ENCODE results near the gene ARHGAP45. TPM values are rescaled to one million over a fixed set of nuclear protein-coding genes. Genes with fewer than 3 reads are reported as not detected.

ARHGAP45 gene
- total RNA-seq, 2 experiments from 2014 or later: 433 to 445 TPM

GRCh38 chr19:1068009-1069001, 1.3 kb downstream of the ARHGAP45 start:
- Mint-ChIP-seq H3K4me1 (ENCODE audit: low read depth) (peaks cover 65% of the 10 kb centered on the region), H3K27ac (peak overlapping the region; percentile 96), H3K4me3 (peak overlapping the region; percentile 91), H3K9me3 (ENCODE audit: insufficient read depth) (no peaks in the 10 kb centered on the region), H3K27me3 (ENCODE audit: low read depth) (no peaks in the 10 kb centered on the region), H3K36me3 (ENCODE audit: low read depth) (peaks cover 43% of the 10 kb centered on the region)
- CTCF ChIA-PET: interaction anchor here (1.5 to 4.8 kb wide), 8 partner anchors 8 to 198 kb away, joined by 6 to 33 read pairs (median 10); partner anchors contain the start of gene ABCA7
- DNase-seq (peak; percentile 88), ATAC-seq (peak; percentile 4)
- POLR2A ChIA-PET: interaction anchor here (0.5 to 5.5 kb wide), 17 partner anchors 11 to 1436 kb away, joined by 3 to 113 read pairs (median 7); partner anchors contain the start of genes ABCA7, CIRBP, CNN2 and GPX4

DNA sequence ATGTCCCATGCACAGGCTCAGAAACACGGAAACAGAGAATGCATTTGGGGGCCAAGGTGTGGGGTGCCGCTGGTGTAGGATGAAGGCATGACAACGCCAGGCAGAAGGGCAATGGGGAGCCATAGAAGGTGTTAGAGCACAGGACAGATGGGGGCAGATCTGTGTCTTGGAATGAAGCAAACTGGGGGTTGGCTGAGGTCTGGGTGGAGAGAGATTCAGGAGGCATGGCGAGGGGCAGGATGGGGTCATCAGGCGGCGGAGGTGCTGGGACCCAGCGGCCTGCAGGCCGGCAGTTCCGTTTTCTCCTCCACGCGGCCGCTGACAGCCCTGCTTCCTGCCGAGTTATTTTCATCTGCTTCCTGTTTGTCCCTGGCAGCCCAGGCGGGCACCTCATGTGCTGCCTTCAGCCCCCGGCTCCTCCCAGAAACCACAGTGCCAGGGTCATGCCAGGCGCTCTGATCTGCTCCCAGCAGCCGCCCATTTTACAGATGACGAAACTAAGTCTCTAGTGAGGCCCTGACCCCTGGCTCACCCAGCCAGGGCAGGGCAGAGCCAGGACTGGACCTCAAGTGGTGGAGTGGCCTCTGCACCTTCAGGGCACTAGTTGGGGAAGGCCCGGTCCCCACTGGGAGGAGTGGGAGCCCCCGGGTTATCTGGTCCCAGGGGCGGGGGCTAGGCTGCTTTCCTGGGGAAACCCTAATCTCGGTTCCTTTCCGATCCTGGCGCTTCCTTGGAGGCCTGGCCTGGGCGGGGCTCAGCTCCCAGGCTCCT, 2.2 kb downstream of the ARHGAP45 start:
- no peaks in the 10 kb centered on the region for H3K27me3 Mint-ChIP-seq (ENCODE audit: low read depth)
- ChIA-PET CTCF (no interaction called here), POLR2A (interaction anchor here (1.0 to 5.5 kb wide), 6 partner anchors 10 to 200 kb away, joined by 3 to 113 read pairs (median 9); partner anchors contain the start of genes ABCA7, CIRBP and CNN2)
- no peaks in the 10 kb centered on the region for H3K9me3 Mint-ChIP-seq (ENCODE audit: insufficient read depth)
- peak; percentile 82 for DNase-seq
- peaks cover 46% of the 10 kb centered on the region for H3K36me3 Mint-ChIP-seq (ENCODE audit: low read depth)
- peak; percentile 14 for ATAC-seq
- H3K4me1 Mint-ChIP-seq (ENCODE audit: low read depth): peaks cover 66% of the 10 kb centered on the region
- peak overlapping the region; percentile 96 for H3K27ac Mint-ChIP-seq
- H3K4me3 Mint-ChIP-seq: peak overlapping the region; percentile 91

DNA sequence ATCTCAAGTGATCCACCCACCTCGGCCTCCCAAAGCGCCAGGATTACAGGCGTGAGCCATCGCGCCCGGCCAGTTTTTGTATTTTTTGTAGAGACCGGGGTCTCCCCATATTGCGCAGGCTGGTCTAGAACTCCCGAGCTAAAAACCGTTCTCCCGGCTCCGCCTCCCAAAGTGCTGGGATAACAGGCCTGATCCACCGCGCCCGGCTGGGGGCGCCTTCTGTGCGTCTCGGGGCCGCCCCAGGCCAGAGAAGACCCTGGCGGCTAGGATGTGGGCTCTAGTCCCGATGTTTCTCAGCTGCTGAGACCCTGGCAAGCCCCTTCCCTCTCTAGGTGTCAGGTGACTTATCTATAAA, 3.6 kb downstream of the ARHGAP45 start:
- Mint-ChIP-seq H3K27ac (peak overlapping the region; percentile 7), H3K27me3 (ENCODE audit: low read depth) (no peaks in the 10 kb centered on the region), H3K4me3 (peak overlapping the region; percentile 91), H3K4me1 (ENCODE audit: low read depth) (peaks cover 57% of the 10 kb centered on the region), H3K9me3 (ENCODE audit: insufficient read depth) (no peaks in the 10 kb centered on the region), H3K36me3 (ENCODE audit: low read depth) (peaks cover 49% of the 10 kb centered on the region)
- POLR2A ChIA-PET: interaction anchor here (0.6 to 1.5 kb wide), 5 partner anchors 9 to 199 kb away, joined by 3 to 5 read pairs (median 3); partner anchors contain the start of gene CIRBP
- DNase-seq (no peak), ATAC-seq (no peak)
- CTCF ChIA-PET: no interaction called here

- POLR2A ChIA-PET: interaction anchor here (1.2 to 1.5 kb wide), 4 partner anchors 14 to 17 kb away, joined by 3 to 5 read pairs (median 4); no protein-coding TSS in a partner anchor
- Mint-ChIP-seq H3K36me3 (ENCODE audit: low read depth) (peaks cover 55% of the 10 kb centered on the region), H3K9me3 (ENCODE audit: insufficient read depth) (no peaks in the 10 kb centered on the region), H3K27me3 (ENCODE audit: low read depth) (no peaks in the 10 kb centered on the region), H3K4me1 (ENCODE audit: low read depth) (peaks cover 57% of the 10 kb centered on the region), H3K4me3 (peak overlapping the region; percentile 59), H3K27ac (peak overlapping the region; percentile 83)
- DNase-seq (no peak), ATAC-seq (no peak)
- CTCF ChIA-PET: no interaction called here
Measured at GRCh38 chr19:1070931-1071791, 4.2 kb downstream of the ARHGAP45 start.

DNA sequence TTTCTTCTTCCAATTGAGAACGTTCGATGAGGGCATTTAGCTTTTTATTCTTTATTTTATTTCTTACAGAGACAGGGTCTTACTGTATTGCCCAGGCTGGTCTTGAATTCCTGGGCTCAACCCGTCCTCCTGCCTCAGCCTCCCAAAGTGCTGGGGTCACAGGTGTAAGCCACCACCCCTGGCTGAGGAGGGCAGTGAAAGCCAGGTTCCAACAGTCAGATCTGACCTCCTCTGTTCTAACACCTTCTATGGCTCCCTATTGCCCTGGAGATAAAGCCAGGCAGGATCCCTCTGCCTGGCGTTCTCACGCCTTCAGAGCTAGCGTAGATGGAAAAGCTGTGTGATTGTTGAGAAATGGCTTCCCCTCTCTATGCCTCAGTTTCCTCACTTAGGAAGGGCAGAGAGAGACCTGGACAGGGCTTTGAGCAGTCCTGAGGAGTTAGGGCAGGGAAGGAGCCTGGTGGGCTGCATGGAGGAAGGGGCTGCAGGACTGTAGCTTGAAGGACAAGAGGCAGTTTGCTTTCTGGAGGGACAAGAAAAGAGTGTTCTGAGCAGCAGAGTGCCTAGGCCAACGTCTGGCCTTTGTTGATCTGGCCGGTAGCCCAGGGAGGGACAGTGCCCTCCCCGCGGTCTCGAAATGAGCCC, 5.5 kb downstream of the ARHGAP45 start:
- ATAC-seq (no peak), DNase-seq (no peak)
- H3K4me1 Mint-ChIP-seq (ENCODE audit: low read depth): peaks cover 59% of the 10 kb centered on the region
- H3K27me3 Mint-ChIP-seq (ENCODE audit: low read depth): no peaks in the 10 kb centered on the region
- H3K9me3 Mint-ChIP-seq (ENCODE audit: insufficient read depth): no peaks in the 10 kb centered on the region
- H3K36me3 Mint-ChIP-seq (ENCODE audit: low read depth): peaks cover 65% of the 10 kb centered on the region
- ChIA-PET POLR2A (interaction anchor here (0.7 to 1.3 kb wide), 8 partner anchors 9 to 197 kb away, joined by 3 to 5 read pairs (median 4); partner anchors contain the start of genes CIRBP and RNU6-2), CTCF (no interaction called here)
- peak overlapping the region; percentile 28 for H3K4me3 Mint-ChIP-seq
- peak overlapping the region; percentile 72 for H3K27ac Mint-ChIP-seq

DNA sequence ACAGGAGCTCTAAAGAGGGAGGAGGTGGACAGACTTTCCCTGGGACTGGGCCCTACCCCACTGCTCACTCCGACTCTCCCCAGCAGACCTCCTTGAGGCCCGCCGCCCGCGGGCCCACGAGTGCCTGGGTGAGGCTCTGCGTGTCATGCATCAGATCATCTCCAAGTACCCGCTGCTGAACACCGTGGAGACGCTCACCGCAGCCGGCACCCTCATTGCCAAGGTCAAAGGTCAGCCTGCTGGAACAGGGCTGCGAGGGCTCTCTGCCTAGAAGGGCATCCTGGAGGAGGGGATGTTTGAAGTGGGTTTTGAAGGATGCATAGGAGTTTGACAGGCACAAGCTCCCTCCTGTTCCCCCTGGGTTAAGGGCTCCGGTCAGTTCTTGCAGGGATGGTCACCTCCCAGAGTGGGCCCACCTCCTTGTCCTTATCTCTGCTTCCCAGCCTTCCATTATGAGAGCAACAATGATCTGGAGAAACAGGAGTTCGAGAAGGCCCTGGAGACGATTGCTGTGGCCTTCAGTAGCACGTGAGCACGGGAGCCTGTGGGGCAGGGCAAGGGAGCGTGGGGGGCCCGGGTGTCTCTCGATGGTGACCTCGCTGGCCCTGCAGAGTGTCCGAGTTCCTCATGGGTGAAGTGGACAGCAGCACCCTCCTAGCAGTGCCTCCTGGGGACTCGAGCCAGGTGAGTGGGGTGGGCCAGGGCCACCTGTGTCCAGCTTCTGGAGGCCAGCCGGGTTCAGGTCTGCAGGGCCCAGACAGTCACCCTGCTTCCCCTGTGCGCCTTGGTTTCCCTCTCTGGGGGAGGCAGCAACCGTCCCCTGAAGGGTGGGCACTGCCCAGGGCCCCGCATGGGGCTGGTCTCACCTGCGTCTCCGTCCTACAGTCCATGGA, 6.3 kb downstream of the ARHGAP45 start:
- POLR2A ChIA-PET: interaction anchor here (0.8 to 1.3 kb wide), 7 partner anchors 9 to 196 kb away, joined by 3 to 4 read pairs (median 3); partner anchors contain the start of genes CIRBP and RNU6-2
- H3K9me3 Mint-ChIP-seq (ENCODE audit: insufficient read depth): no peaks in the 10 kb centered on the region
- peaks cover 71% of the 10 kb centered on the region for H3K36me3 Mint-ChIP-seq (ENCODE audit: low read depth)
- ATAC-seq (no peak), DNase-seq (no peak)
- H3K4me1 Mint-ChIP-seq (ENCODE audit: low read depth): peaks cover 62% of the 10 kb centered on the region
- peak overlapping the region; percentile 69 for H3K4me3 Mint-ChIP-seq
- H3K27ac Mint-ChIP-seq: peak overlapping the region; percentile 78
- no peaks in the 10 kb centered on the region for H3K27me3 Mint-ChIP-seq (ENCODE audit: low read depth)
- CTCF ChIA-PET: no interaction called here

- Mint-ChIP-seq H3K27ac (peak overlapping the region; percentile 78), H3K4me3 (peak overlapping the region; percentile 69), H3K9me3 (ENCODE audit: insufficient read depth) (no peaks in the 10 kb centered on the region), H3K4me1 (ENCODE audit: low read depth) (peaks cover 57% of the 10 kb centered on the region), H3K36me3 (ENCODE audit: low read depth) (peaks cover 72% of the 10 kb centered on the region), H3K27me3 (ENCODE audit: low read depth) (no peaks in the 10 kb centered on the region)
- CTCF ChIA-PET: interaction anchor here (0.9 to 1.0 kb wide), 2 partner anchors 9 to 27 kb away, joined by 3 to 7 read pairs; no protein-coding TSS in a partner anchor
- POLR2A ChIA-PET: interaction anchor here (0.6 to 9.3 kb wide), 8 partner anchors 8 to 195 kb away, joined by 3 to 113 read pairs (median 3); partner anchors contain the start of genes ARHGAP45 and CIRBP
- ATAC-seq: no peak
- DNase-seq: no peak
Measured at GRCh38 chr19:1073956-1074517, 7.1 kb downstream of the ARHGAP45 start.

DNA sequence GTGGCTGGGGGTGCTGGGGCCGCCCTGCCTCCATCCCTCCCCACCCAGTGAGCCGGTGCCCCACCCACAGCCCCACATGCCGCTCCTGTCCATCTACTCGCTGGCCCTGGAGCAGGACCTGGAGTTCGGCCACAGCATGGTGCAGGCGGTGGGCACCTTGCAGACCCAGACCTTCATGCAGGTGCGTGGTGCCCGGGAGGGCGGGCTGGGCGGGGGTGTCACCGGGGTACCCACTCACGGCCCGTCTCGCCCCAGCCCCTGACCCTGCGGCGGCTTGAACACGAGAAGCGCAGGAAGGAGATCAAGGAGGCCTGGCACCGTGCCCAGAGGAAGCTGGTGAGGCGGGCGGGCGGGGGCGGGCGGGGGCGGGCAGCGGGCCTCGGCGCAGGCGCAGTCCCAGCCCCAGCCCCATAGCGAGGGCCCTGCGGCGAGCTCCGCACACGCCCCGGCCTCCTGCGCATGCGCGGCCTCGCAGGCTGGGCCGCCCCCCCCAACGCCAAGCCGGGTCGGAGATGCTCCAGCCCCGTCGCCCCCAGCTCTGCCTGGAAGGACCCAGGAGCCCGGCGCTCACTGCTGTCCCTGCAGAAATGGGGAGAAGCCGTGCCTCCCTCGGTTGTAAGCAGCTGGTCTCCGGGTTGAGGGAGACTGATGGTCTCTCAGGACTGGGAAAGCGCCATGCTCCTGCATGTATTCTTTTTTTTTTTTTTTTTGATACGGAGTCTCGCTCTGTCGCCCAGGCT, 7.7 kb downstream of the ARHGAP45 start:
- Mint-ChIP-seq H3K27me3 (ENCODE audit: low read depth) (no peaks in the 10 kb centered on the region), H3K27ac (peak overlapping the region; percentile 93), H3K9me3 (ENCODE audit: insufficient read depth) (no peaks in the 10 kb centered on the region), H3K4me3 (peak overlapping the region; percentile 69), H3K36me3 (ENCODE audit: low read depth) (peaks cover 72% of the 10 kb centered on the region), H3K4me1 (ENCODE audit: low read depth) (peaks cover 54% of the 10 kb centered on the region)
- ATAC-seq (peak; percentile 15), DNase-seq (peak; percentile 91)
- ChIA-PET POLR2A (interaction anchor here (0.6 to 9.3 kb wide), 10 partner anchors 9 to 194 kb away, joined by 3 to 113 read pairs (median 4); partner anchors contain the start of genes ARHGAP45 and CIRBP), CTCF (interaction anchor here (0.7 to 3.4 kb wide), 6 partner anchors 10 to 192 kb away, joined by 3 to 25 read pairs (median 6); partner anchors contain the start of gene WDR18)

GRCh38 chr19:1076046-1076386, 9.0 kb downstream of the ARHGAP45 start:
- CTCF ChIA-PET: interaction anchor here (0.7 to 3.4 kb wide), 7 partner anchors 9 to 191 kb away, joined by 3 to 25 read pairs (median 5); partner anchors contain the start of genes ABCA7 and ARHGAP45
- Mint-ChIP-seq H3K27ac (peak overlapping the region; percentile 93), H3K9me3 (ENCODE audit: insufficient read depth) (no peaks in the 10 kb centered on the region), H3K4me3 (peak overlapping the region; percentile 67), H3K4me1 (ENCODE audit: low read depth) (peaks cover 65% of the 10 kb centered on the region), H3K36me3 (ENCODE audit: low read depth) (peaks cover 82% of the 10 kb centered on the region), H3K27me3 (ENCODE audit: low read depth) (no peaks in the 10 kb centered on the region)
- no peak for DNase-seq
- POLR2A ChIA-PET: interaction anchor here (0.5 to 9.3 kb wide), 9 partner anchors 10 to 194 kb away, joined by 3 to 113 read pairs (median 4); partner anchors contain the start of genes ARHGAP45 and CIRBP
- ATAC-seq: no peak

Data from activated CD8-positive, alpha-beta T cell treated with anti-CD3 and anti-CD28 coated beads, Interleukin-2, amount 10 ng/mL, durations not matched to agents 7 days and 5 days (primary cell).